Ramos (cell line): Measurements from ENCODE around the gene CRYZL1.
"Not testable (repeated sequence)": the region's sequence is repeated elsewhere in the genome, so short reads cannot be mapped to it uniquely, and the experiment has no call there.

Experiments
- in situ Hi-C: fragments of 300-500 bp; cut with MboI; formaldehyde crosslinking; loops from one replicate; pipeline ENCODE4 v1.14.3; 2022; ENCODE audit warnings: low sequenced_read_pairs; ENCODE audit not compliant: unreplicated experiment

The CRYZL1 gene

DNA sequence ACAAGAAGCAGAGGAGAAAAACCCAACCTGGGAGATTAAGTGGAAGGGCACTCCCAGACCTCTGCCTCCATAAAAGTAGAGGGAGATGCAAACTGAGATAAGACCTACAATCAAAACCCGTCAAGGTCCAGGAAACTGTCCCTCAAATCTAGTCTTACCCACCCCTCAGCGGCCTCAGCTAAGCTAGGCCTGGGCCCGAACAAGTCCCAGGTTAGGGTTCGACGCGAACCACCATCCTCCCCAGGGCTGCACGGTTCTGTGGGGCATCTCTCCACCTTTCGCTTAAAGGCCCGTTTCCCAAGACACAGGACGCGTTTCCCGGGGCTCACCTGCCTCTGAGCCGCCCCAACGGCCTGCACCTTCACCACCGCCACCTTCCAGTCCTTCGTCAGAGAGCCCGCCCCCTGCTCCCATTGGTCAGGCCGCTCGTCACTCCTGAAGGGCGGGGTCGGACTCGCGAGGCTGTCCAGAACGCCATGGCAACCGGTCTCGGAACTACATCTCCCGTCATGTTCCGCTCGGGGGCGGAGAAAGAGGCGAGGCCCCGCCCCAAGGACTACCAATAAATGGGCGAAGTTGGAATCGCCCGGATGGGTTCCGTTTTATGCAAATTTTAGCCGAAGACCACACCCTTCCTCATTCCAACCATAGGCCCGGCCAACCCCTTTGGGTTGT lies at the start of gene CRYZL1:
Gene CRYZL1 (minus strand): TSS at position 390 of the 675 bp plus-strand sequence. CDS start 10,190 bp downstream, outside the sequence.
- in situ Hi-C loops, result no loop called here

DNA sequence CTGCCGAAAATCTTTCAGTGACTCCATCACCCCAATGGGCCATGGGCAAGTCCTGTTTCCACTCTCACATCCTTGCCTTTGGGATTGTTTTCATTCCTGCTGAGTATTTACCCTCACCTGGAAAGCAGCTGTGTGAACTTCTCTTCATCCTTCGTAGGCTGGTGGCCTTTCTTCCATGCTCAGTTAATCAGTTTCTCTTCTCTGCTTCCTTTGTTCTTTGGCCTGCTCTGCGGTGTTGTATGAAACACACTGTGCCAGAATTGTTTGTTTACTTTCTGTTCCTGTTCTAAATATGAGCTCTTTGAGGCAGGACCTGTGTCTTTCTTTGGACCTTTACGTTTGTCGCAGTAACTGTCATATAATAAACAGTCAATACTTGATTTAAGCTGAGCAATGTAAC lies 49.3 kb upstream of the CRYZL1 start:
- in situ Hi-C loops, result no loop called here

- in situ Hi-C loops, result no loop called here
Measured at GRCh38 chr21:33688353-33688752, 46.8 kb upstream of the CRYZL1 start.

DNA sequence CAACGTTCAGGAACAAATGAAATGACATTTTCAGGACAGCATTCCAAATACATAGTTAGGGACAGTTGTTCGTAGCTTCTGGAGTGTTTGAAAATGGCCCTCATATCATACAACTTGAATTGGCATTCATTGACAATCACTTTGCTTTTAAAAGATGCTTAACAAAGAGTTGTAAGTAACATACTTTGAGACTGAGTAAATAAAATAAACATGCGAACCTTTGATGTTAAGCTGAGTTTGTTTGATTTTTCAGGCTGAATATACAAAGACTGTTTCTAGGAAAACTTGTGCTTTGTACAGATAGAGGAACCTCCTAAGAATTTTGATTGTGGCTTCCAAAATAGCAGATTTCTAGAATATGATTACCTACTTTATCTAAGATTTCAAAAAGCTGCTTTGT lies 46.1 kb upstream of the CRYZL1 start:
- in situ Hi-C loops, result no loop called here

GRCh38 chr21:33686386-33686785 lies 44.8 kb upstream of the CRYZL1 start:
- in situ Hi-C loops, result no loop called here

- in situ Hi-C loops, result no loop called here
Measured at GRCh38 chr21:33685613-33686197, 44.2 kb upstream of the CRYZL1 start.

- in situ Hi-C loops, result no loop called here
Measured at GRCh38 chr21:33684923-33685560, 43.5 kb upstream of the CRYZL1 start.

DNA sequence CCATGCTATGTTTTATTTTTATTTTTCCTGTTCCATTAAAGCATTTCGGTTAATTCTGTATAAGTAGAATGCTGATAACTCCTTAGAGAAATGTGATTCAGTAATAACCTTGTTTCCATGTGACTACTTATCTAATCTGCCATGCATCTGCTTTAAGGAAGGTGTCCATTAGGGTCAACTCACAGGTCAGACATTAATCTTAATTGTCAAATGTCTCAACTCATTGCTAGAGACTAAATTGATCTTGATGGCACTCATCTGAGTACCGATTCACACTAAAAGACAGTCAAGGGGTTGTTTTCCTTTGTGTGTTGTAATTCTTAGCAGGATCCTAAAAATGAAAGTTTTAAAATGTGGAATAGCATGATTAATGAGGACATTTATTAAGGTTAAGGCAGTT lies 42.5 kb upstream of the CRYZL1 start:
- in situ Hi-C loops, result no loop called here

GRCh38 chr21:33682992-33683627 lies 41.6 kb upstream of the CRYZL1 start:
- in situ Hi-C loops, result no loop called here

DNA sequence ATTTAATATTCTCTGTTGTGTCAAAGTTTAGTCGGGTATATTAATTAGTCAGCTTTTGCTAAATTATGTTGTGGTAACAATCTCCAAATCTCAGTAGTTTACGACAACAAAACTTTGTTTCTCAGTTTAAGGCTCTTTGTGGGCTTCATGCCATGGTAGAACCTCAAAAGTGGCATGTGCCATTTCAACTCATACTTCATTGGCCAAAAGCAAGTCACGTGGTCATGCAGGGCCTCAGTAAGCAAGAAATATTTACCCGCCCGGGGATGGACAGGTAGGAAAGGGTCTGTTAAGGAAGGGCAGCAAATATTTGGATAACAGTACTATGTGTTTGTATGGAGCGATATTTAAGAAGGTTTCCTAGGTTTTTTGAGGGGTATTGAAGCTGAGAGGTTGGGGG lies 39.3 kb upstream of the CRYZL1 start:
- in situ Hi-C loops, result no loop called here

GRCh38 chr21:33677450-33677849 lies 35.9 kb upstream of the CRYZL1 start:
- in situ Hi-C loops, result no loop called here

- in situ Hi-C loops, result not testable (repeated sequence)
Measured at GRCh38 chr21:33676666-33677065, 35.1 kb upstream of the CRYZL1 start.

DNA sequence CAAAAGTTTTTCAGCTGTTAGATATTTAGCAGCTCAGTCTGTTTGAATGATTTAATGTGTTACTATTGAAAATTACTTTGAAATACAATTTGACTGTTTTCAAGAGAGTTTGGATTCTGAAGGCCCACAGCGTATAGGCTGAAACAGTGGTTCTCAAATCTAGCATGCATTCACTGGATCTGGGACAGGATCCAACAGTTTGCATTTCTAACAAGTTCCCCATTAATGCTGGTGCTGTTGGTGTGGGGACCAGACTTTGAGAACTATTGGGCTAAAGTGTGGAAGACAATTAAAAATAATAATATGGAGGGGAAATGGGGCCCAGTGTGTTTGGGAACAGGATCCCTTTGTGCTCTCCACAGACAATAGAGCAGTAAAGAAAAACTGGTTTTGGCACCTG lies 32.7 kb upstream of the CRYZL1 start:
- in situ Hi-C loops, result no loop called here

GRCh38 chr21:33673473-33673872 lies 31.9 kb upstream of the CRYZL1 start:
- in situ Hi-C loops, result no loop called here

GRCh38 chr21:33670076-33670978 lies 28.8 kb upstream of the CRYZL1 start:
- in situ Hi-C loops, result no loop called here

- in situ Hi-C loops, result no loop called here
Measured at GRCh38 chr21:33668620-33669019, 27.1 kb upstream of the CRYZL1 start.

- in situ Hi-C loops, result no loop called here
Measured at GRCh38 chr21:33668180-33668579, 26.6 kb upstream of the CRYZL1 start.

DNA sequence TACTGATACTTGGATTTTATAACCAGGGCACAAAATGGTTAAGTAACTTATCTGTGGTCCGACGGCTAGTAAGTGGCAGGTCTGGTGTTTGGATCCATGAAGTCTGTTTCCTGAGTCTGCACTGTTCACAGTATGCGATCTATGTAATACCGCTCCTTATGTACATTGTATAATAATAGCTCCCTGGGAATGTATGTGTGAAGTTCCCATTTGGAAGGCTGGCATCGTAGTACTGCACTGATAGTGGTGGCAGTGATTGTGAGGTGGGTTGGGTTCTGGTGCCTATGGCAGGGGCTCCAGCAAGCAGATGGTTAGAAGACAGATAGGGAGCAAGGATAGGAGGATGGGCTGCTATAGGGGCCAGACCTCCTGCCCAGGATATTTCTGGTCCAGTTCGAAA lies 26.1 kb upstream of the CRYZL1 start:
- in situ Hi-C loops, result no loop called here

- in situ Hi-C loops, result no loop called here
Measured at GRCh38 chr21:33666153-33666552, 24.6 kb upstream of the CRYZL1 start.

- in situ Hi-C loops, result no loop called here
Measured at GRCh38 chr21:33664135-33664534, 22.6 kb upstream of the CRYZL1 start.
